BLaER1 (cell line): ENCODE results near the gene PTPRG.

Source experiments
- H3K27ac ChIP-seq: shearing (Covaris generic); formaldehyde crosslinking; 2 replicates; pipeline ENCODE4 v1.8.1; 2022
- H3K27me3 ChIP-seq: shearing (Covaris generic); formaldehyde crosslinking; 2 replicates; pipeline ENCODE4 v1.8.1; 2022
- H3K36me3 ChIP-seq: shearing (Covaris generic); formaldehyde crosslinking; 2 replicates; pipeline ENCODE4 v1.8.1; 2022
- H3K4me1 ChIP-seq: shearing (Covaris generic); formaldehyde crosslinking; 2 replicates; pipeline ENCODE4 v1.8.1; 2022
- H3K4me2 ChIP-seq: shearing (Covaris generic); formaldehyde crosslinking; 2 replicates; pipeline ENCODE4 v1.8.1; 2022
- H3K4me3 ChIP-seq: shearing (Covaris generic); formaldehyde crosslinking; 2 replicates; pipeline ENCODE4 v1.8.1; 2022
- H3K9ac ChIP-seq: shearing (Covaris generic); formaldehyde crosslinking; 2 replicates; pipeline ENCODE4 v1.8.1; 2022
- H3K9me3 ChIP-seq: shearing (Covaris generic); formaldehyde crosslinking; 2 replicates; pipeline ENCODE4 v1.8.1; 2022
- H4K20me1 ChIP-seq: shearing (Covaris generic); formaldehyde crosslinking; 2 replicates; pipeline ENCODE4 v1.8.1; 2022
- Cebpa-rat ChIP-seq: shearing (Covaris generic); IDR thresholded peaks from 2 replicates; pipeline ENCODE4 v1.8.1; 2022

PTPRG gene

GRCh38 chr3:61996366-61996765 lies 435.0 kb downstream of the PTPRG start:
- H4K20me1 ChIP-seq = no peaks in the 10 kb centered on the region
- H3K27ac ChIP-seq = no peak overlapping the region
- no peak overlapping the region for H3K4me3 ChIP-seq
- no peaks in the 10 kb centered on the region for H3K4me1 ChIP-seq
- H3K9ac ChIP-seq = no peak overlapping the region
- H3K9me3 ChIP-seq = no peaks in the 10 kb centered on the region
- no peaks in the 10 kb centered on the region; the same call in 1 of the 2 replicates for H3K36me3 ChIP-seq
- H3K4me2 ChIP-seq = no peak overlapping the region
- H3K27me3 ChIP-seq = no peaks in the 10 kb centered on the region
- no peak for TF ChIP-seq Cebpa-rat

DNA sequence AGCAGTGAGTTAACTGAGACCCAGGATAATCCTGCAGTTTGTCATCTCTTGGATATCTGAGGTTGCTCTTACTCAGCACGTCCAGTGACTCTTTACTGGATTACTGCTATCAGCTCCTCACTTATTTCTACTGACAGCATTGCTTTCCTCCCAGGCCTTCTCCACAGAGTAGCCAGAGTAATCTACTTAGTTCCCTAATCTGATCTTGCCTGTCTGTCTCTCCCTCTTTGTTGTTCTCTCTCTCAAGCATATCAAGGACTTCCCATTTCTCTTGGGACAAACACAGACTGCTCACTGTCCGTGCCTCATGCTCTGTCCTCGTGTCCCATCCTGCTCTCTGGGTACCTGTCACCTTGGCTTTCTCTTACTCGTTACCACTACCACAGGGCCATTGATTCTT lies 435.7 kb downstream of the PTPRG start:
- Histone ChIP-seq H3K27ac (no peak overlapping the region), H3K9ac (no peak overlapping the region), H3K4me3 (no peak overlapping the region), H3K4me1 (no peaks in the 10 kb centered on the region), H3K36me3 (no peaks in the 10 kb centered on the region; the same call in 1 of the 2 replicates), H3K4me2 (no peak overlapping the region), H3K9me3 (no peaks in the 10 kb centered on the region), H3K27me3 (no peaks in the 10 kb centered on the region), H4K20me1 (no peaks in the 10 kb centered on the region)
- no peak for TF ChIP-seq Cebpa-rat

DNA sequence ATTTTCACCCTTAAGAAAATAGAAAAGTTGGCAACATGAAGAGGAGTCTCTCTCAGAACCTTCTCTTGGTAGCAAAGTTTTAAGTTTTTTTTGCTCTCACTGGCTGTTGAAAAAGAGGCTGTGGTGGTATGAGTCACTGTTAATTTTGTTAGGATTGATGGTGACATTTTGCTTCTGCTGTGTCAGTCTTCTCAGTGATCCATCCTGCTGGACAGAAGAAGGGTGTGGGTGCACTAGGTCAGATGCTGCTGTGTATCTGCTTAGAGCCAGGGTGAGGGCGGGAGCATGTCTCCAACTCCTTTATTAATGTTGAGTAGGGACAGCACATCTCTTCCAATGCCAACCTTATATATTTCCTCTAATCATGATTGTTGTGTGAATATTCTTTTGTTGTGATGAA lies 442.5 kb downstream of the PTPRG start:
- H3K4me3 ChIP-seq = no peak overlapping the region
- no peaks in the 10 kb centered on the region for H3K4me1 ChIP-seq
- H3K9me3 ChIP-seq = no peaks in the 10 kb centered on the region
- H3K9ac ChIP-seq = no peak overlapping the region
- H3K36me3 ChIP-seq = no peaks in the 10 kb centered on the region; the same call in 1 of the 2 replicates
- H3K4me2 ChIP-seq = no peak overlapping the region
- no peaks in the 10 kb centered on the region for H3K27me3 ChIP-seq
- H3K27ac ChIP-seq = no peak overlapping the region
- no peak for TF ChIP-seq Cebpa-rat
- no peaks in the 10 kb centered on the region for H4K20me1 ChIP-seq

GRCh38 chr3:62007036-62007435 lies 445.7 kb downstream of the PTPRG start:
- no peak overlapping the region for H3K4me2 ChIP-seq
- H4K20me1 ChIP-seq = no peaks in the 10 kb centered on the region
- H3K4me3 ChIP-seq = no peak overlapping the region
- no peaks in the 10 kb centered on the region; the same call in 1 of the 2 replicates for H3K27me3 ChIP-seq
- H3K9ac ChIP-seq = no peak overlapping the region
- no peak for TF ChIP-seq Cebpa-rat
- H3K27ac ChIP-seq = no peak overlapping the region
- H3K4me1 ChIP-seq = no peaks in the 10 kb centered on the region
- peaks cover 11% of the 10 kb centered on the region for H3K36me3 ChIP-seq
- H3K9me3 ChIP-seq = peaks cover 19% of the 10 kb centered on the region

GRCh38 chr3:62010989-62011388 lies 449.6 kb downstream of the PTPRG start:
- H3K27me3 ChIP-seq = no peaks in the 10 kb centered on the region; the same call in 1 of the 2 replicates
- H3K36me3 ChIP-seq = peaks cover 11% of the 10 kb centered on the region
- no peak overlapping the region for H3K27ac ChIP-seq
- no peaks in the 10 kb centered on the region for H3K4me1 ChIP-seq
- H3K4me3 ChIP-seq = no peak overlapping the region
- no peak overlapping the region for H3K4me2 ChIP-seq
- peaks cover 19% of the 10 kb centered on the region for H3K9me3 ChIP-seq
- no peak for TF ChIP-seq Cebpa-rat
- H4K20me1 ChIP-seq = no peaks in the 10 kb centered on the region
- H3K9ac ChIP-seq = no peak overlapping the region

DNA sequence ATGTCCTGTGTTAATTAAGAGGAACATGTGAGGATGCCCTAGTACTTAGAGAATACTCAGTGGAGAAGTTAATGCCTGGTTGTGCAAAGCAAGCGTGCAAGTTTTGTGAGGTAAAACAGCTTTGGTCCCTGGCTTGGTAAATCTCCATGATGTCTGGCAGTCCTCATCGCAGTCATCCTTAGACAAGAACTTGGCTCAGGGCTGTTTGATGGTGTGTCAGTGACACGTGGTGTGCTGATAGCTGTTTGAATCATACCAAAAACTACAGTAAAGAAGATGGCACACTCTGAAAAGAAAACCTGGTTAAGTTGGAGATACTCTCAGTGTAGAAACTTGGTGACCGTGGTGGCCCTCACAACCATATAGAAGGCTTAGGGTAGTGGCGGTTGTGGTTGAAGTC lies 450.3 kb downstream of the PTPRG start:
- Histone ChIP-seq H3K27me3 (no peaks in the 10 kb centered on the region; the same call in 1 of the 2 replicates), H3K9ac (no peak overlapping the region), H4K20me1 (no peaks in the 10 kb centered on the region), H3K36me3 (peaks cover 11% of the 10 kb centered on the region), H3K9me3 (peaks cover 19% of the 10 kb centered on the region), H3K27ac (no peak overlapping the region), H3K4me2 (no peak overlapping the region), H3K4me3 (no peak overlapping the region), H3K4me1 (no peaks in the 10 kb centered on the region)
- TF ChIP-seq Cebpa-rat = no peak

GRCh38 chr3:62013951-62014350 lies 452.6 kb downstream of the PTPRG start:
- H3K27ac ChIP-seq = no peak overlapping the region

GRCh38 chr3:62015111-62015510 lies 453.7 kb downstream of the PTPRG start:
- TF ChIP-seq Cebpa-rat = no peak
- no peak overlapping the region for H3K4me3 ChIP-seq
- 0 out of 2 replicates have a peak, but pooled peaks cover under 1% of the 10 kb centered on the region for H3K36me3 ChIP-seq
- H3K27me3 ChIP-seq = no peaks in the 10 kb centered on the region
- H3K9me3 ChIP-seq = peaks cover 13% of the 10 kb centered on the region
- no peak overlapping the region for H3K9ac ChIP-seq
- no peaks in the 10 kb centered on the region for H3K4me1 ChIP-seq
- H3K4me2 ChIP-seq = no peak overlapping the region
- H3K27ac ChIP-seq = no peak overlapping the region
- no peaks in the 10 kb centered on the region for H4K20me1 ChIP-seq

More at GRCh38 chr3:62013951-62014350, 452.6 kb downstream of the PTPRG start:
- no peak overlapping the region for H3K4me3 ChIP-seq
- no peak overlapping the region for H3K9ac ChIP-seq
- H4K20me1 ChIP-seq = no peaks in the 10 kb centered on the region
- peaks cover 19% of the 10 kb centered on the region for H3K9me3 ChIP-seq
- H3K4me2 ChIP-seq = no peak overlapping the region
- H3K27me3 ChIP-seq = no peaks in the 10 kb centered on the region; the same call in 1 of the 2 replicates
- no peaks in the 10 kb centered on the region for H3K4me1 ChIP-seq
- TF ChIP-seq Cebpa-rat = no peak
- H3K36me3 ChIP-seq = peaks cover 11% of the 10 kb centered on the region

- H3K4me3 ChIP-seq = no peak overlapping the region
- H3K9ac ChIP-seq = no peak overlapping the region
- no peak for TF ChIP-seq Cebpa-rat
- H3K4me1 ChIP-seq = no peaks in the 10 kb centered on the region
- no peaks in the 10 kb centered on the region for H4K20me1 ChIP-seq
- H3K27me3 ChIP-seq = no peaks in the 10 kb centered on the region
- no peaks in the 10 kb centered on the region for H3K36me3 ChIP-seq
- no peak overlapping the region for H3K27ac ChIP-seq
- H3K4me2 ChIP-seq = no peak overlapping the region
- no peaks in the 10 kb centered on the region for H3K9me3 ChIP-seq
Observed at GRCh38 chr3:62019906-62020305, 458.5 kb downstream of the PTPRG start.

GRCh38 chr3:62020706-62021105 lies 459.3 kb downstream of the PTPRG start:
- no peak overlapping the region for H3K4me3 ChIP-seq
- no peaks in the 10 kb centered on the region for H3K9me3 ChIP-seq
- no peak overlapping the region for H3K4me2 ChIP-seq
- no peak overlapping the region for H3K27ac ChIP-seq
- H3K9ac ChIP-seq = no peak overlapping the region
- H3K36me3 ChIP-seq = no peaks in the 10 kb centered on the region
- H4K20me1 ChIP-seq = no peaks in the 10 kb centered on the region
- H3K4me1 ChIP-seq = no peaks in the 10 kb centered on the region
- TF ChIP-seq Cebpa-rat = no peak
- H3K27me3 ChIP-seq = no peaks in the 10 kb centered on the region

DNA sequence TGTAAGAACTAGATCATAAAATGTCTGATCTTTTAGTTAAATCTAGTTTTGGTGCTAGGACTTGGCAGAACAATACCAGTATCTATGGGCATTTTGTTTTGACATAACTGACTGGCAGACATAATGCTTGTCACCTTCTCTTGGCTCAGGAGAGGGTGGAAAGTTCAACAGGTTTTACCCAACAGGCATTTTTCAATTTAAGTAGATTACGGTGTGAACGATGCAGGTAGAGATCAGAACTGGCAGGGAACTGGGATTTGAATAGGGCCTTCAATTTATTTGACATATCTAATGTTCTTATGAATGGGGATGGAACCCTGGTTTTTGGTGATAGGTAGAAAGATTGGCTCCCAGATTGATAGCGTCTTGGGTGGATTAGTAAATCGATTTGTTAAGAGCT lies 460.9 kb downstream of the PTPRG start:
- no peaks in the 10 kb centered on the region for H4K20me1 ChIP-seq
- TF ChIP-seq Cebpa-rat = no peak
- H3K9ac ChIP-seq = no peak overlapping the region
- no peaks in the 10 kb centered on the region for H3K36me3 ChIP-seq
- H3K27ac ChIP-seq = no peak overlapping the region
- no peaks in the 10 kb centered on the region for H3K4me1 ChIP-seq
- H3K9me3 ChIP-seq = no peaks in the 10 kb centered on the region
- H3K4me2 ChIP-seq = no peak overlapping the region
- H3K27me3 ChIP-seq = no peaks in the 10 kb centered on the region
- H3K4me3 ChIP-seq = no peak overlapping the region
